Kidney epithelial cell (primary cell): ENCODE measurements around the gene SCAMP3. TPM values are rescaled to one million over a fixed set of nuclear protein-coding genes. Genes with fewer than 3 reads are reported as not detected.

Source experiments
- DNase-seq: peaks from one replicate; pipeline ENCODE4 v3.0.0-alpha.2; 2010; ENCODE audit warnings: low read depth
- H3K27me3 ChIP-seq: 2 replicates; pipeline ENCODE4 v1.6.0; 2011; ENCODE audit warnings: low read length; ENCODE audit not compliant: control insufficient read depth, insufficient read depth
- H3K36me3 ChIP-seq: 2 replicates; pipeline ENCODE4 v1.5.1; 2011; ENCODE audit warnings: low read length; ENCODE audit not compliant: control insufficient read depth, insufficient read depth
- H3K4me3 ChIP-seq: 2 replicates; pipeline ENCODE4 v1.5.1; 2011; ENCODE audit warnings: low read depth, mild to moderate bottlenecking, control low read depth, low read length
- CTCF ChIP-seq: IDR thresholded peaks from 2 replicates; pipeline ENCODE4 v1.5.1; 2011; ENCODE audit warnings: mild to moderate bottlenecking, moderate library complexity, low read length, control low read depth, inconsistent platforms; ENCODE audit not compliant: insufficient read depth, poor library complexity, severe bottlenecking
- total RNA-seq: library from RNA; depleted of rRNA; stranded (reverse); fragments of >200 nt; gene quantifications from 2 replicates; pipeline ENCODE4 v1.2.3, GENCODE V29; 2015

The SCAMP3 gene
- total RNA-seq, 1 donor from 2014 or later, result 93.8 TPM

GRCh38 chr1:155279268-155279667 is 17.1 kb upstream of the SCAMP3 start:
- DNase-seq, result no peak
- no peaks in the 10 kb centered on the region for H3K36me3 ChIP-seq
- H3K4me3 ChIP-seq, result no peak overlapping the region
- no peak for TF ChIP-seq CTCF
- H3K27me3 ChIP-seq, result no peaks in the 10 kb centered on the region

- Histone ChIP-seq H3K4me3 (no peak overlapping the region), H3K27me3 (no peaks in the 10 kb centered on the region), H3K36me3 (no peaks in the 10 kb centered on the region)
- no peak for TF ChIP-seq CTCF
- no peak for DNase-seq
Measured at GRCh38 chr1:155278689-155279160, 16.6 kb upstream of the SCAMP3 start.

GRCh38 chr1:155277902-155278688 is 15.9 kb upstream of the SCAMP3 start:
- no peak for DNase-seq
- H3K36me3 ChIP-seq, result no peaks in the 10 kb centered on the region
- peak overlapping the region; percentile 70 for H3K4me3 ChIP-seq
- TF ChIP-seq CTCF, result peak; percentile 31
- H3K27me3 ChIP-seq, result no peaks in the 10 kb centered on the region

- DNase-seq, result peak; percentile 75
- peak; percentile 34 for TF ChIP-seq CTCF
- H3K27me3 ChIP-seq, result no peaks in the 10 kb centered on the region
- H3K4me3 ChIP-seq, result peak within 1 kb of the TSS; percentile 70
- H3K36me3 ChIP-seq, result no peaks in the 10 kb centered on the region
Measured at GRCh38 chr1:155277070-155277901, 15.1 kb upstream of the SCAMP3 start, which contains the start of gene HCN3. HCN3 (plus strand) TSS chr1:155277463; CDS start chr1:155277591, 128 bp downstream.

- DNase-seq, result peak; percentile 76
- Histone ChIP-seq H3K27me3 (no peaks in the 10 kb centered on the region), H3K36me3 (peaks cover 4% of the 10 kb centered on the region), H3K4me3 (peak within 1 kb of the TSS; percentile 72)
- no peak for TF ChIP-seq CTCF
Measured at GRCh38 chr1:155273343-155274245, 11.4 kb upstream of the SCAMP3 start, which contains the start of gene CLK2. CLK2 (minus strand) TSS chr1:155273504; CDS start chr1:155270977, 2,527 bp downstream.
